ENCODE results near the gene ILDR2.
A peak's percentile ranks its signal among the peaks of the same experiment; 100 is the strongest.

Gene ILDR2

GRCh38 chr1:166981589-166981988 lies 6.2 kb upstream of the ILDR2 start:
- Histone ChIP-seq H3K27ac (ENCODE audit: insufficient read depth in 1 of 2, low read depth in 1 of 2, low read length in 2 of 2, poor library complexity in 1 of 2, severe bottlenecking in 2 of 2) (no peak overlapping the region), H3K9me3 (ENCODE audit: control extremely low read depth in 1 of 5, control insufficient read depth in 4 of 5, insufficient read depth in 2 of 5, low read depth in 1 of 5, low read length in 4 of 5) (no peaks in the 10 kb centered on the region), H3K27me3 (replicated peaks in 2 of 5; ENCODE audit: control insufficient read depth in 4 of 5, insufficient read depth in 5 of 5, low read length in 4 of 5) (peaks cover 0 to 14% (median 6%) of the 10 kb centered on the region in 5 experiments), H3K36me3 (ENCODE audit: control insufficient read depth in 4 of 4, insufficient read depth in 4 of 4, low read length in 3 of 4) (no peaks in the 10 kb centered on the region), H3K4me1 (ENCODE audit: control extremely low read depth in 1 of 4, control insufficient read depth in 4 of 4, insufficient read depth in 4 of 4, low read length in 3 of 4) (peaks cover 0 to 9% (median 0%) of the 10 kb centered on the region in 4 experiments), H3K4me3 (ENCODE audit: control insufficient read depth in 1 of 7, extremely low read depth in 1 of 7, insufficient read depth in 4 of 7, low read depth in 2 of 7, low read length in 6 of 7) (no peak overlapping the region)
- ChIA-PET CTCF (no interaction called here), POLR2A (no interaction called here)
- no CpG with 5 or more reads among the region's 1 CpG for WGBS (ENCODE audit: insufficient coverage)
- DNase-seq, result no peak

- no peak overlapping the region for H3K27ac ChIP-seq (ENCODE audit: insufficient read depth in 1 of 2, low read depth in 1 of 2, low read length in 2 of 2, poor library complexity in 1 of 2, severe bottlenecking in 2 of 2)
- POLR2A ChIA-PET, result no interaction called here
- no peaks in the 10 kb centered on the region for H3K9me3 ChIP-seq (ENCODE audit: control extremely low read depth in 1 of 5, control insufficient read depth in 4 of 5, insufficient read depth in 2 of 5, low read depth in 1 of 5, low read length in 4 of 5)
- WGBS (ENCODE audit: insufficient coverage), result 87% methylated on average over 3 of the region's 3 CpGs
- H3K27me3 ChIP-seq (replicated peaks in 2 of 5; ENCODE audit: control insufficient read depth in 4 of 5, insufficient read depth in 5 of 5, low read length in 4 of 5), result peaks cover 0 to 20% (median 7%) of the 10 kb centered on the region in 5 experiments
- DNase-seq, result no peak
- no peak overlapping the region for H3K4me3 ChIP-seq (ENCODE audit: control insufficient read depth in 1 of 7, extremely low read depth in 1 of 7, insufficient read depth in 4 of 7, low read depth in 2 of 7, low read length in 6 of 7)
- CTCF ChIA-PET, result interaction anchor here (1.1 kb wide), 1 partner anchor 71 kb away, joined by 3 read pairs; no protein-coding TSS in a partner anchor
- H3K4me1 ChIP-seq (ENCODE audit: control extremely low read depth in 1 of 4, control insufficient read depth in 4 of 4, insufficient read depth in 4 of 4, low read length in 3 of 4), result peaks cover 0 to 9% (median 3%) of the 10 kb centered on the region in 4 experiments
- H3K36me3 ChIP-seq (ENCODE audit: control insufficient read depth in 4 of 4, insufficient read depth in 4 of 4, low read length in 3 of 4), result no peaks in the 10 kb centered on the region
Observed at GRCh38 chr1:166980818-166981217, 5.5 kb upstream of the ILDR2 start.

- Histone ChIP-seq H3K36me3 (ENCODE audit: control insufficient read depth in 4 of 4, insufficient read depth in 4 of 4, low read length in 3 of 4) (no peaks in the 10 kb centered on the region), H3K4me1 (ENCODE audit: control extremely low read depth in 1 of 4, control insufficient read depth in 4 of 4, insufficient read depth in 4 of 4, low read length in 3 of 4) (peaks cover 0 to 12% (median 3%) of the 10 kb centered on the region in 4 experiments), H3K4me3 (ENCODE audit: control insufficient read depth in 1 of 7, extremely low read depth in 1 of 7, insufficient read depth in 4 of 7, low read depth in 2 of 7, low read length in 6 of 7) (no peak overlapping the region), H3K27ac (ENCODE audit: insufficient read depth in 1 of 2, low read depth in 1 of 2, low read length in 2 of 2, poor library complexity in 1 of 2, severe bottlenecking in 2 of 2) (no peak overlapping the region), H3K9me3 (ENCODE audit: control extremely low read depth in 1 of 5, control insufficient read depth in 4 of 5, insufficient read depth in 2 of 5, low read depth in 1 of 5, low read length in 4 of 5) (no peaks in the 10 kb centered on the region), H3K27me3 (replicated peaks in 2 of 5; ENCODE audit: control insufficient read depth in 4 of 5, insufficient read depth in 5 of 5, low read length in 4 of 5) (peaks cover 0 to 24% (median 7%) of the 10 kb centered on the region in 5 experiments)
- WGBS (ENCODE audit: insufficient coverage), result 86% methylated on average over 1 of the region's 1 CpG
- no peak for DNase-seq
- ChIA-PET POLR2A (no interaction called here), CTCF (interaction anchor here (1.1 kb wide), 1 partner anchor 70 kb away, joined by 3 read pairs; no protein-coding TSS in a partner anchor)
Observed at GRCh38 chr1:166980383-166980782, 5.0 kb upstream of the ILDR2 start.

- no peaks in the 10 kb centered on the region for H3K9me3 ChIP-seq (ENCODE audit: control extremely low read depth in 1 of 5, control insufficient read depth in 4 of 5, insufficient read depth in 2 of 5, low read depth in 1 of 5, low read length in 4 of 5)
- H3K36me3 ChIP-seq (ENCODE audit: control insufficient read depth in 4 of 4, insufficient read depth in 4 of 4, low read length in 3 of 4), result no peaks in the 10 kb centered on the region
- peak in 2 of 3 donors; percentile 20 to 24 for DNase-seq
- H3K27ac ChIP-seq (ENCODE audit: insufficient read depth in 1 of 2, low read depth in 1 of 2, low read length in 2 of 2, poor library complexity in 1 of 2, severe bottlenecking in 2 of 2), result no peak overlapping the region
- peaks cover 0 to 36% (median 15%) of the 10 kb centered on the region in 5 experiments for H3K27me3 ChIP-seq (replicated peaks in 2 of 5; ENCODE audit: control insufficient read depth in 4 of 5, insufficient read depth in 5 of 5, low read length in 4 of 5)
- H3K4me3 ChIP-seq (ENCODE audit: control insufficient read depth in 1 of 7, extremely low read depth in 1 of 7, insufficient read depth in 4 of 7, low read depth in 2 of 7, low read length in 6 of 7), result no peak overlapping the region
- 90% methylated on average over 1 of the region's 1 CpG for WGBS (ENCODE audit: insufficient coverage)
- ChIA-PET CTCF (interaction anchor here (0.9 to 1.6 kb wide), 3 partner anchors 9 to 74 kb away, joined by 3 read pairs; no protein-coding TSS in a partner anchor), POLR2A (no interaction called here)
- peaks cover 0 to 16% (median 11%) of the 10 kb centered on the region in 4 experiments for H3K4me1 ChIP-seq (ENCODE audit: control extremely low read depth in 1 of 4, control insufficient read depth in 4 of 4, insufficient read depth in 4 of 4, low read length in 3 of 4)
Observed at GRCh38 chr1:166978821-166979220, 3.5 kb upstream of the ILDR2 start.

- no peak overlapping the region for H3K27ac ChIP-seq (ENCODE audit: insufficient read depth in 1 of 2, low read depth in 1 of 2, low read length in 2 of 2, poor library complexity in 1 of 2, severe bottlenecking in 2 of 2)
- ChIA-PET CTCF (interaction anchor here (0.9 to 1.6 kb wide), 5 partner anchors 9 to 83 kb away, joined by 3 read pairs; no protein-coding TSS in a partner anchor), POLR2A (no interaction called here)
- no peaks in the 10 kb centered on the region for H3K9me3 ChIP-seq (ENCODE audit: control extremely low read depth in 1 of 5, control insufficient read depth in 4 of 5, insufficient read depth in 2 of 5, low read depth in 1 of 5, low read length in 4 of 5)
- DNase-seq, result no peak
- peaks cover 0 to 45% (median 20%) of the 10 kb centered on the region in 5 experiments for H3K27me3 ChIP-seq (replicated peaks in 2 of 5; ENCODE audit: control insufficient read depth in 4 of 5, insufficient read depth in 5 of 5, low read length in 4 of 5)
- peaks cover 0 to 16% (median 11%) of the 10 kb centered on the region in 4 experiments for H3K4me1 ChIP-seq (ENCODE audit: control extremely low read depth in 1 of 4, control insufficient read depth in 4 of 4, insufficient read depth in 4 of 4, low read length in 3 of 4)
- H3K36me3 ChIP-seq (ENCODE audit: control insufficient read depth in 4 of 4, insufficient read depth in 4 of 4, low read length in 3 of 4), result no peaks in the 10 kb centered on the region
- 100% methylated on average over 2 of the region's 2 CpGs for WGBS (ENCODE audit: insufficient coverage)
- H3K4me3 ChIP-seq (ENCODE audit: control insufficient read depth in 1 of 7, extremely low read depth in 1 of 7, insufficient read depth in 4 of 7, low read depth in 2 of 7, low read length in 6 of 7), result no peak overlapping the region
Observed at GRCh38 chr1:166977951-166978350, 2.6 kb upstream of the ILDR2 start.

GRCh38 chr1:166974647-166975345 lies 544 bp downstream of the ILDR2 start:
- H3K4me1 ChIP-seq (ENCODE audit: control extremely low read depth in 1 of 4, control insufficient read depth in 4 of 4, insufficient read depth in 4 of 4, low read length in 3 of 4), result peaks cover 0 to 16% (median 11%) of the 10 kb centered on the region in 4 experiments
- H3K27ac ChIP-seq (ENCODE audit: insufficient read depth in 1 of 2, low read depth in 1 of 2, low read length in 2 of 2, poor library complexity in 1 of 2, severe bottlenecking in 2 of 2), result no peak overlapping the region
- H3K9me3 ChIP-seq (ENCODE audit: control extremely low read depth in 1 of 5, control insufficient read depth in 4 of 5, insufficient read depth in 2 of 5, low read depth in 1 of 5, low read length in 4 of 5), result no peaks in the 10 kb centered on the region
- peaks cover 0 to 54% (median 24%) of the 10 kb centered on the region in 5 experiments for H3K27me3 ChIP-seq (replicated peaks in 2 of 5; ENCODE audit: control insufficient read depth in 4 of 5, insufficient read depth in 5 of 5, low read length in 4 of 5)
- 4% methylated on average over 4 of the region's 17 CpGs for WGBS (ENCODE audit: insufficient coverage)
- ChIA-PET POLR2A (interaction anchor here (0.6 to 0.8 kb wide), 2 partner anchors 12 to 21 kb away, joined by 3 read pairs; no protein-coding TSS in a partner anchor), CTCF (interaction anchor here (0.7 to 3.5 kb wide), 4 partner anchors 40 to 83 kb away, joined by 3 to 19 read pairs (median 4); no protein-coding TSS in a partner anchor)
- H3K36me3 ChIP-seq (ENCODE audit: control insufficient read depth in 4 of 4, insufficient read depth in 4 of 4, low read length in 3 of 4), result no peaks in the 10 kb centered on the region
- DNase-seq, result peak; percentile 10 to 61 (median 45)
- H3K4me3 ChIP-seq (ENCODE audit: control insufficient read depth in 1 of 7, extremely low read depth in 1 of 7, insufficient read depth in 4 of 7, low read depth in 2 of 7, low read length in 6 of 7), result peak overlapping the region; percentile 55 to 82 (median 72)

GRCh38 chr1:166972826-166973225 lies 2.5 kb downstream of the ILDR2 start:
- Histone ChIP-seq H3K4me3 (ENCODE audit: control insufficient read depth in 1 of 7, extremely low read depth in 1 of 7, insufficient read depth in 4 of 7, low read depth in 2 of 7, low read length in 6 of 7) (no peak overlapping the region), H3K27ac (ENCODE audit: insufficient read depth in 1 of 2, low read depth in 1 of 2, low read length in 2 of 2, poor library complexity in 1 of 2, severe bottlenecking in 2 of 2) (no peak overlapping the region), H3K4me1 (ENCODE audit: control extremely low read depth in 1 of 4, control insufficient read depth in 4 of 4, insufficient read depth in 4 of 4, low read length in 3 of 4) (peaks cover 0 to 14% (median 8%) of the 10 kb centered on the region in 4 experiments), H3K27me3 (replicated peaks in 2 of 5; ENCODE audit: control insufficient read depth in 4 of 5, insufficient read depth in 5 of 5, low read length in 4 of 5) (peaks cover 0 to 51% (median 21%) of the 10 kb centered on the region in 5 experiments), H3K9me3 (ENCODE audit: control extremely low read depth in 1 of 5, control insufficient read depth in 4 of 5, insufficient read depth in 2 of 5, low read depth in 1 of 5, low read length in 4 of 5) (no peaks in the 10 kb centered on the region), H3K36me3 (ENCODE audit: control insufficient read depth in 4 of 4, insufficient read depth in 4 of 4, low read length in 3 of 4) (no peaks in the 10 kb centered on the region)
- POLR2A ChIA-PET, result no interaction called here
- WGBS (ENCODE audit: insufficient coverage), result 17% methylated on average over 1 of the region's 2 CpGs
- DNase-seq, result no peak
- CTCF ChIA-PET, result interaction anchor here (1.3 to 3.5 kb wide), 3 partner anchors 10 to 85 kb away, joined by 3 to 19 read pairs (median 4); no protein-coding TSS in a partner anchor

All from common myeloid progenitor, CD34-positive (primary cell).